Measurements from ENCODE around the gene LRRC7.

The LRRC7 gene

DNA sequence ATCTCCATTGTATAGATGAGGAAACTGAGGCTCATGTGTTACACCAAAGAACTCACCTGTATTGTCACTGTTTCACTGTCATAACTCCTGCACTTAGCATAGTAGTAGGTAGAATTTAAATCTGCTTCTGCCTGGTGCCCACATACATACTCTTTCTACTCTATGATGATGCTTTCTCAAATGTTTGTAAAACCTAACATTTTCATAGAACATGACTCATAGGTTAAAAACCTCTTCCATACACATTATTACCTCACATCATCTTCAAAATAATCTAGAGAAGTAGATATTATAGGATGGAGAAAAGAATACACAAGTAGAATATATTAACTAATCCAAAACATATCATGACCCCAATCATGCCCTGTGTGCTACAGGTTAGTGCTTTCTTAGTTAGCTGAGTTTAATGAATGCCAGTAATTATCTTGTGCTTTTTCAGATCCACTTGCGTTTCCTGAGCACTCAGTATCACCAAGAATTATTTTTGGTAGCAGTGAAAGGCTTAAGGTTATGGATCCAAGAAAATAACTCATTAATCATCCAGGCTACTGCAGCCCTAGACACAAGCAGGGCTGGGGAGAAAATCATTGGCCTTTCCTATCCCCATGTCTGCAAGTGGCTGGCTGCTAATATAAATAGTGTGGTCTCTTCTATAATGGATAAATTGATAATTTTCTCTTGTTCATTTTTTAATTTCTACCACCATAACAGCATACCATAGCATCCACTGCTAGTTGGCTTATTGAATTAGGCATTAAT is 480.8 kb downstream of the LRRC7 start:
- DNase-seq, result no peak

GRCh38 chr1:70051926-70052325 is 484.2 kb downstream of the LRRC7 start:
- DNase-seq, result no peak

DNA sequence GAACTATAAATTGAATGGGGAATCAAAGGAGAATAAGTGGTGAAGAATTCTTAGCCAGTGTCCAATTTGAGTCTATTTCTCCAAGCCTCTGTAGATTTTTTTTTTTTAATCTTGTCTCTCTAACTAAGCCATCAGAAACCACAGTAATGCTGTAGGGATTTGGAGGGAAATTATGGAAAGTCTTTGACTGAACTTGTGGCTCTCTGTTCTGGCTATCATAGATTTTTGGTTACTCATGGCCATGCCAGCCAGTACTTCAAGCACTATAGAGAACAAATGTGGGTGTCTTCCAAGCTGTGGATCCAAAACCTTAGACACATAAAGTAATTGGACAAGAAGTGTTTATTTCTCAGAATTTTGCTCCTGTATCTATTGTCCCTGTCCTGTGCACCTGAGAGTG is 489.8 kb downstream of the LRRC7 start:
- DNase-seq, result no peak

DNA sequence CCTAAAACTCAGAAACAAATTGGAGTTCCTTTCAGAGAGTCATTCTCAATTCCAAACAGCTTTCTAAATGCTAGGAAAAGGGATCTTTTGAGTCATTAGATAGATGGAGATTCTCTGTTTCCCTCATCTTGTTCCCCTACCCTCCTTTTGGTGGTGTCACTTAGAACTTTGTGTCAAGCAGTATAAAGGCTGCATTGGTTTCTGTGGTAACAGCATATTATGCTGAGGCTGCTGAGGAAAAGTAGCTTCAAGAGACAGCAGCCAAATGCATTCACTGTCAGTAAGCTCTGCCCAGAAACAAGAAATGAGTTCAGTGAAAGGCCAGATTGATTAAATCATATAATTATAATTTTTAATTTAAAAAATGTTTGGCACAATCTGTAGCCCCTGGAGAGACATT is 493.5 kb downstream of the LRRC7 start:
- DNase-seq, result no peak

GRCh38 chr1:70063861-70064260 is 496.1 kb downstream of the LRRC7 start:
- DNase-seq, result no peak

DNA sequence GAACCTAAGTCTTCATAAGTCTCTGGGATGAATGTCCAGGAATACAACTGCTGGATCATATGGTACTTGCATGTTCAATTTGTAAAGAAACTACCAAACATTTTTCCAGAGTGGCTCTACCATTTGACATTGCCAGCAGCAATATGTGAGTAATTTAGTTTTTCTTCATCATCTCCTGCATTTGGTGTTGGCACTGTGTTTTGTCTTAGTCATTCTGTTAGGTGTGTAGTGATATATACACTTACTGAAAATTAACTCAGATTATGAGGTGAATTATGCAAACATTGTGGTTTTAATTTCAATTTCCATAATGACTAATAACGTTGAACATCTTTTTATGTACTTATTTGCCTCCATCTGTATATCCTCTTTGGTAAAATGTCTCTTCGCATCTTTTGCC is 499.0 kb downstream of the LRRC7 start:
- DNase-seq, result no peak

GRCh38 chr1:70071601-70072000 is 503.9 kb downstream of the LRRC7 start:
- no peak for DNase-seq

GRCh38 chr1:70072231-70072751 is 504.6 kb downstream of the LRRC7 start:
- DNase-seq, result no peak

DNA sequence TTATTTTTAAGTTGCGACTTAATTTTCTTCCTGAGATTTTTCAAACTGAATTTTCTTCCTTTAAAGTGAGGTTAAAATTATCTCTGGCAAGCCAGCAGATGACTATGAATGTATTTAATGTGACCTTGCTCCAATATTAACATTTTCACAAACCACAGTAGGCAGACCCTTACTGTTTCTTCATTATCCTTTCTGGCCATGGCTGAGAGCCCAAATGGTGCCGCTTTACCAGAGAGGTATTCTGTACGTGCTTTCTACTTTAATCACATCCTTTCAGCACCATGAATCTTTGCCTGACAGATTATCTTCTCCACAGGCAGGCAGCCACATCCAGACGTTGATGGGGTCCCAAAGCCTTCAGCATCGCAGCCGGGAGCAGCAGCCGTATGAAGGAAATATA is 508.0 kb downstream of the LRRC7 start:
- DNase-seq, result no peak

- DNase-seq, result no peak
These were observed 509.3 kb downstream of the LRRC7 start for GRCh38 chr1:70077066-70077465.

GRCh38 chr1:70079546-70079945 is 511.8 kb downstream of the LRRC7 start:
- no peak for DNase-seq

- DNase-seq, result no peak
These were observed 515.8 kb downstream of the LRRC7 start for GRCh38 chr1:70083519-70083918.

- no peak for DNase-seq
These were observed 516.7 kb downstream of the LRRC7 start for GRCh38 chr1:70084314-70084915.

DNA sequence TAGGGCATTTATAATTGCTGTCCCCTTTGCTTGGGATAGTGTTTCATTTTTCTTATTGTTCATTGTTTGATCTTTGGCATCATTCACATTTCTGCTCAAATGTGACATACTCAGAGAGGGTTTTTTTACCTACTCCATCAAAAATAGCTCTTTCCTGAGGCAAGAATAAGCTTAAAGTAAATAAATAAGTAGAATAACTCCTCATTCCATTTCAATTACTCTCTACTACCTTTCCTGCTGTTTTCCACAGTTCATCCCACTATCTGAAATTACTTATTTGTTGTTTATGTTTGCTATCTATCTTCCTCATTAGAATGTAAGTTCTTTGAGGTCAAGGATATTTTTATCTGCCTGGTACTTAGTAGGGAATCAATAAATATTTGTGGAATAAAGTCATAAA is 517.8 kb downstream of the LRRC7 start:
- no peak for DNase-seq

- DNase-seq, result no peak
These were observed 519.2 kb downstream of the LRRC7 start for GRCh38 chr1:70086897-70087296.

DNA sequence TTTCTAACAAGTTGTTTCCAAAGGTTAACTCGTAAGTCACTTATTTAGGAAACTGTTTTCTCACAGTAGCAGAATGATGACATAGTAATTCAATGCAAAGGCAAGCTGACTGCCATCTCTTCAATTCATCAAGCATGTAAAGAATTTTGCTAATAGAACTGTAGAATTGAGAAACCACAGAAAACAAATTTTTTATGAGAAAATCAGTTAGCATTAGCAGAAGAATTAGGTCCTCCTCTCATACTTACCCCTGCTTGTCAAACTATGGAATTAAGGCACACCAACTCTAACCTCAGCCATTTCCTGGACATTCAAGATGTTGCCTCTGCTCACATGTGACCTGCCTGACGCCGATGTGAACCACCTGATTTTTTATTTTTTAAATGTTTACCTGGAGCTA is 522.4 kb downstream of the LRRC7 start:
- DNase-seq, result no peak

DNA sequence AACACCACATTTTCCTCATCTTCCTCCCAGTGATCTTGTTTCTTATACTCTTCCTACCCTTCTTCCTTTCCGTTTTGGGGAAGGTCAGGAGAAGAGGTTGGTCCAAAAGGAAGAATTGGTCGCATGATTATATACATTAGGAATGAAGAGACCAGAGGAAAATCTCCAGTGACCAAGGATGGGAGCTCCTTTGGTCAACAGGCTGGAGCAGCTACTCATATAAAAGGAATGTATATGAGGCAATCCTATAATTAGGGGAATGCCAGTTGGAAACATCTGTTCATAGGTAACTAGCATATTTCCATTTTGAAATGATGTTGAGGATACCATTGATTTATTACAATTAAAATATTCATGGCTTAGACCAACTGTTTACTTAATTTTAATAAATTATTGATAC is 523.2 kb downstream of the LRRC7 start:
- DNase-seq, result no peak

DNA sequence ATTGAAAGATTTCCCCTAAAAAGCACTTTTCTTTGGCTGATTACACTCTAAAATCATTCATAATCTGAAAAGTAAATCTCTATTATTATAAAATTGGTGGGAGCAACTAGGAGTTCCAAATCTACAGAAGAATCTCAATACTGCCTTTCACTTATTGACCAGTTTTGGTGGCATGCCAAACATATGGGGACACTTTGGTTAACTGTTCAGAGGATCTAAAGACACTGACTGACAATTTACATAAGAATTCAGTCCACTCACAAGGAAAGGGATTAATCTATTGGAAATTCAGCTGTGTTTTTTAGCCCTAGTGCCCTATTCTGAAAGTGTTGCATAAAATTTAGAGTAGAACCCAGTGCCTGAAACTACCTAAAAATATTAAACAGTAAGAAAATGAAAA is 524.1 kb downstream of the LRRC7 start:
- no peak for DNase-seq

GRCh38 chr1:70092526-70092925 is 524.8 kb downstream of the LRRC7 start:
- DNase-seq, result no peak

DNA sequence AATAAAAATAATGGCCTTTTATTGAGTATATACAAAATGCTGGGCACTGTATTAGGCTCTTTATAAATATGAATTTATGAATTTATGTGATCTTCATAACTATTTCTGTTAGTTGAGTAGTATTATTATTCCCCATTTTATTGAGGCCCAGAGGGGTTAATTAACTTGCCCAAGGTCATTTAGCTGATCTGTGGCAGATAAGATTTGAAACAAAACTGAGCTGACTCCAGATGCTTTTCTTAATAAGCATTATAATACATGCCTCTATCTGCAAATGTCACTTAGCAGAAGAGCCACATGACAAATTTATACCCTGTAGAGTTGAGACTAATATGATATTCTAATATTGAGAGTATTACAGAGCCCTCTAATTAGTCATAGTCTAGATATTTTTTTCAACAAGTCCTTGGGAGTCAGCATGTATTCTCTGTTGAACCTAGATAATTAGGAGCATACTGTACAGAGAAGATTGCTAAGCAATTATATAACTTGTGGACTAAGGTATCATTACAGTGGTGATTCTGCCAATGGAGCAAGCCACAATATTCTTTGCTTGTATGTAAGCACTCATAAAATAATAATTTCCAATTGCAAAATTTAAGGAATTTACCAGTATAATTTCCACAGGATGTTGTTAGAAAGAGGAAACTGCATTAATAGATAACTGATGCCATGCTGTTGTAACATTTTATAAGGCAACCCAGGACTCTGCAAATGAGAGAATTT is 525.7 kb downstream of the LRRC7 start:
- DNase-seq, result no peak

DNA sequence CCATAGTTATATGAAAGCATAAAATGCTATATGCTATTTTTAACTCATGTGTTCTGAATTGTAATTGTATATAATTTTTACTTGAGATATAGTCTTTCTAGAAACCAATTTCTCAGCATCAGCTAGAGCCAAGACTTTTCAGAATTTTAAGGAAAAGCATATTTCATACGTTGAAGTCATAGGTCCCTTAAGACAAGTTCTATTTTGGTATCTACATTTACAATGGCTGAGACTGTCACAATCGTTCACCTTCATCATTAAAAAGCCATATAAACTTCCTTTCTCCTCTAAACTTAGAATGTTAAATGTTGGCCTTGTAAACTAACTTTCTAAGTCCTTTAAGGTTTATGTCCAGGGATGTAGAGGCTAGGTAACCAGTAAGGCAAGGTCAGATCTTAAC is 533.5 kb downstream of the LRRC7 start:
- DNase-seq, result no peak

DNA sequence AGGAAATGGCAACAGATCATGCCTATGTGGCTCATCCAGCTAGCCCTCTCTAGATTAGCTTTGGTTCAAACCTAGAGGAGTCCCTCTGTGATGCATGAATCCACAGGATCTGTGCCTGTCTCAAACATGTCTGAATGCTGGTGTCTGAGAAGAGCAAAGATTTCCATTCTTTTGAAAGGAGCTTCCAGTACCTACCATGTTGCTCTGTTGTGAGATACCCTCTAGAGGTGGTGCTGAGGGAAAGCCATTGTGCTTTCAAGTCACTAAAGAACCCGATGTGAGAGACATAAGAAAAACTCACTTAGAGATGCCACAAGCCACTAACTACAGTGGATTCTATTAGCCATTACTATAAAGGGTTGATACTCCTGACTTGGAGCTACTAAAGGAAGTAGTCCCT is 534.1 kb downstream of the LRRC7 start:
- DNase-seq, result no peak

GRCh38 chr1:70103770-70104169 is 536.0 kb downstream of the LRRC7 start:
- DNase-seq, result no peak

DNA sequence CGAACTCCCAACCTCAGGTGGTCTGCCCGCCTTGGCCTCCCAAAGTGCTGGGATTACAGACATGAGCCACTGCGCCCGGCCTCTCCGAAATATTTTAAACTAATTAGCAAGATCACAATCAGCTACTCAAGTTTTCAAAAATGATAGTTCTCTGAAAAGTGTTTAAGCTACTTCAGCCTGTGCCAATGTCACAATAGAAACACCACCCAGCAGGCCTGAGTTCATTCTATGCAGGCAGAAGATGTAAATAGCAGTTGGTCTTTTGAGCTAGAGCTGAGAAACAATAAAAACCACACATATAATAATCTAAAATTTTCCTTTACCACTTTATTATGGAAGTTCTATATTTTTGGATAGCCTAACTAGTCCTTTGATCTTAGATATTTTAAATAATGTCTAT is 541.5 kb downstream of the LRRC7 start:
- DNase-seq, result no peak
